ENCODE data around the gene GAST.

The GAST gene

DNA sequence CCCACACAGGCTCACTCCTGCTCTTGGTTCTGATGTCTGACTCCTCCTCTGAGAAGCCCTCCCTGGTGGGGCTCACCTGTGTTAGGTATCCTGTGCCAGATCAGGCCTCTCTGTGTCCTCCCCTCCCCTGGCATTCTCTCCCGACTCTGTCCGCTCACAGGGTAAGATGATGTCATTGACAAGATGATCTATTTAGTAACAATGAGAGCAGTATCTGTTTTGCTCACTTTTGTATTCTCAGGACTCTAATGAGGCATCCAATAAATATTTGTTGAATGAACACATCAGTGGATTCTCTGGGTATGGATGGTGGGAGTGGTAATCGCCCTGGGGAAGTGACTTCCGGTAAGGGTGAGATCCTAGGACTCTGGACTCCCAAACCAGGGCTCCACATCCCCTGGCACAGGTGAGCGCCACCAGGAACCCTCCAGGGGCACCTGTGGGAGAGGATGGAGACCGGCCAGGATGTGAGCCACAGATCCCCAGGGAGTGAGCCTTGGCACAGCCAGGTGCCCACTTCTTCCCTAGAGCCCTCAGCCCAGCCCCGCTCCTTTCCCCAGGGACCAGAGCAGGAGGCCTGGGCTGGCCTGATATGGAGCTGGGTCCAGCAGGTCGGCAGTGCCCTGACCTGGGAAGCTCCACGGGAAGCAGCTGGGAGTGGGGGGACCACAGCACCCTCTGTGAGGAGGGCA is 27.7 kb downstream of the GAST start:
- no peak for DNase-seq (ENCODE audit: low read depth in 3 of 3)

- DNase-seq (ENCODE audit: low read depth in 3 of 3): no peak
Measured at GRCh38 chr17:41740506-41740905, 28.4 kb downstream of the GAST start.

- DNase-seq (ENCODE audit: low read depth in 3 of 3): no peak
Measured at GRCh38 chr17:41741709-41742108, 29.6 kb downstream of the GAST start.

- no peak for DNase-seq (ENCODE audit: low read depth in 3 of 3)
Measured at GRCh38 chr17:41748275-41748674, 36.1 kb downstream of the GAST start.

DNA sequence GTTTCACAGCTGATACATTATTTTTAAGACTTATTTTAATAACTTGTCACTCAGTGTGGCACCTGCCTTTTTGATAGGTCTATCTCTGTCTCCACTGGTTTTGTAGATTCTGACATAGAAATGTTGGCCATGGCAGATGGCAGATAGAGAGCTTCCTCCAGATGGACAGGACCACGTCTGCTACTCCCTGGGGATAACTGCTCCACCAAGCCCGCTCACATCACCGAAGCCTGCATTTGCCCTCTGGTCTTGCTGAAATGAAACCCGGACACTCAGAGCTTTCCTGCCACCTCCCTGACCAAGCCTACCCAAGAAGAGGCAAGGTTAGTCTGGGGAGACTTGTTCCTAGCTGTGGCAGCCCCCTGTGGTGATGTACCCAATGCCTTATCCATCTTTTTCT is 38.7 kb downstream of the GAST start:
- DNase-seq (ENCODE audit: low read depth in 3 of 3): no peak

DNA sequence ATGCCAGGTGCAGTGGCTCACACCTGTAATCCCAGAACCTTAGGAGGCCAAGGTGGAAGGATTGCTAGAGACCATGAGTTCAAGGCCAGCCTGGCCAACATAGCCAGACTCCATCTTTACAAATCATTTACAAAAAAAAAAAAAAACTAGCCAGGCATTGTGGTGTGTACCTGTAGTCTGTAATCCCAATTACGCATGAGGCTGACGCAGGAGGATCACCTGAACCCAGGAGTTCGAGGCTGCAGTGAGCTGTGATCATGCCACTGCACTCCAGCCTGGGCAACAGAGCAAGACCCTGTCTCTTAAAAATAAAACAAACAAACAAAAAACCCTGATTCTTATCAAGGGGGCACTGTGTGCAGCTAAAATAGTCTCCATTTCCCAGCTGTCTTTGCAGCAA is 39.2 kb downstream of the GAST start:
- no peak for DNase-seq (ENCODE audit: low read depth in 3 of 3)

DNA sequence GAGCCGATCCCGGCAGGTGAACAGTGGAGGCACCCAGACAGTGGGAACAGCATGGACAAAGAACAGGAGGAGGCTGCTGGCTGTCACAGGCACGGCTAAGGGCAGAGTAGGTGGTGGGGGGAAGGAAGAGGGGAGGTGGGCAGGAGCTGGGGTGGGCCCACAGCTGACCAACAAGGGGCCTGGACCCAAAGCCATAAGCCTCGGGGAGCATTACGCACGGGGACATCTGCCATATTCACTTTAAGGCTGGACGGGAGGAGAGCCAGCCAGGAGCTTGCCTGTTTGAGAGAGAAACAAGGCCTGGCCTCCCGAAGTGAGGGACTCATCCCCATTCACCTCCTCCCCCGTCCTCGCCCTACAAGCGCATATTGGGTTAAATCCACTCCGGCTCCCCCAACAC is 41.9 kb downstream of the GAST start:
- DNase-seq (ENCODE audit: low read depth in 3 of 3): no peak

DNA sequence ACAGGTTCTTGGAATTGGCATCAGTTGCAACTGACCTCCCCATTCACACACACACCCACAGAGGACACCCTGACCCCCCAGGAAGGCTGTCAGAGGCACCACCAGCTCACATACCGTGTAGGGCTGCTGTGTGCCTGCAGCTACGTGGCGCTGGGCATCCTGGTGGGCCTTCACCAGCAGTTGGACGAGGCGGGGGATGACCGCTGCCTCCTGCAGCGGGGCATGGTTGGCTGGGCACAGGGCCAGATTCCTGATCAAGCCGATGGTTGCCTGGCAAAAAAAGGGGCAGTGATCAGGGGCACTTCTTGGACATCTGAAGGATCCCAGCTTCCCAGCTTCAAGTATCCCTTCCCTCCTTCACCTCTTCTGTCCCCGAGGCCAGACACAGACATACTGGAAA is 46.5 kb downstream of the GAST start:
- DNase-seq (ENCODE audit: low read depth in 3 of 3): no peak

GRCh38 chr17:41760878-41761277 is 48.7 kb downstream of the GAST start:
- no peak for DNase-seq (ENCODE audit: low read depth in 3 of 3)

GRCh38 chr17:41762391-41762790 is 50.3 kb downstream of the GAST start:
- DNase-seq (ENCODE audit: low read depth in 3 of 3): no peak

- DNase-seq (ENCODE audit: low read depth in 3 of 3): no peak
Measured at GRCh38 chr17:41762841-41763240, 50.7 kb downstream of the GAST start.

DNA sequence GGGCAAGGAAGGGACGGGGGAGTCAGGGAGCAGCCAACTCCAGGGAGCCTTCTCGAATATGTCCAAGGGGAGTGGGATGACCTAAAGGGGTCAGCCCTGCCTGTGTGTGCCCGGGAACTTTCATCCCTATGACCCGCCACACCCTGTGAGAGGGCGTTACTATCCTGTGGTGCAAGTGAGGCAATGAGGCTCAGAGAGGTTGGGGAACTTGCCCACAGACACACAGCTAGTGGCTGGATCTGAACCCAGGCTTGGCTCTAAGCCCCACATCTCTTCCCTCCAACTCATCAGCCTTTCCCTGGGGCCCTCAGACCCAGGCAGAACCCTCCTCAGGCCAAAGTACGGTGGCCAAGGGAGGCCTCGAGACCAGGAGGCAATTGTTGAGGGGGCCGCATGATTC is 51.2 kb downstream of the GAST start:
- DNase-seq (ENCODE audit: low read depth in 3 of 3): no peak

Data from stimulated activated CD4-positive, alpha-beta T cell treated with anti-CD3 and anti-CD28 coated beads, TNF-alpha, amount 100 ng/mL, for 24 hours (primary cell).